GM18507 (cell line): Measurements from ENCODE around the gene BTG3.
A peak's percentile ranks its signal among the peaks of the same experiment; 100 is the strongest.

ENCODE experiments used
- DNase-seq: peaks from one replicate; pipeline ENCODE4 v3.0.0; 2011; ENCODE audit warnings: low read depth; ENCODE audit not compliant: insufficient read length; ENCODE audit errors: extremely low spot score
- FAIRE-seq: peaks from 2 replicates; lab custom pipeline; 2011; peaks lifted over from hg19 to GRCh38; lab: Jason Lieb, UNC

The BTG3 gene

GRCh38 chr21:17612565-17613241, at the start of gene BTG3:
Gene BTG3, minus strand, starts transcription at chr21:17612901. Its CDS starts 3,757 bp downstream, at chr21:17609144.
- peak; percentile 90 for FAIRE-seq
- peak; percentile 92 for DNase-seq

GRCh38 chr21:17660862-17661261, 48.2 kb upstream of the BTG3 start:
- DNase-seq (no peak), FAIRE-seq (no peak)

GRCh38 chr21:17660452-17660851, 47.8 kb upstream of the BTG3 start:
- FAIRE-seq: no peak

GRCh38 chr21:17658931-17659330, 46.2 kb upstream of the BTG3 start:
- DNase-seq (no peak), FAIRE-seq (no peak)

More at GRCh38 chr21:17660452-17660851, 47.8 kb upstream of the BTG3 start:
- DNase-seq: no peak

GRCh38 chr21:17651526-17651925, 38.8 kb upstream of the BTG3 start:
- DNase-seq: no peak
- FAIRE-seq: no peak

GRCh38 chr21:17650292-17650691, 37.6 kb upstream of the BTG3 start:
- FAIRE-seq (no peak), DNase-seq (no peak)

GRCh38 chr21:17646790-17647189, 34.1 kb upstream of the BTG3 start:
- no peak for DNase-seq
- no peak for FAIRE-seq

- FAIRE-seq: no peak
- DNase-seq: no peak
These were observed 31.5 kb upstream of the BTG3 start for GRCh38 chr21:17644186-17644585.

- DNase-seq (no peak), FAIRE-seq (no peak)
These were observed 28.1 kb upstream of the BTG3 start for GRCh38 chr21:17640821-17641220.

GRCh38 chr21:17636711-17637110, 24.0 kb upstream of the BTG3 start:
- no peak for FAIRE-seq
- DNase-seq: no peak

GRCh38 chr21:17631195-17631594, 18.5 kb upstream of the BTG3 start:
- no peak for FAIRE-seq
- DNase-seq: no peak

GRCh38 chr21:17622018-17622417, 9.3 kb upstream of the BTG3 start:
- DNase-seq (no peak), FAIRE-seq (no peak)

GRCh38 chr21:17616831-17617230, 4.1 kb upstream of the BTG3 start:
- no peak for FAIRE-seq
- DNase-seq: no peak

- FAIRE-seq (no peak), DNase-seq (no peak)
These were observed 558 bp upstream of the BTG3 start for GRCh38 chr21:17613242-17613676.

- no peak for FAIRE-seq
- DNase-seq: no peak
These were observed 607 bp downstream of the BTG3 start for GRCh38 chr21:17612023-17612564.

- FAIRE-seq: peak; percentile 85
These were observed 1.2 kb downstream of the BTG3 start for GRCh38 chr21:17611414-17612022.

GRCh38 chr21:17610911-17611310, 1.8 kb downstream of the BTG3 start:
- FAIRE-seq (no peak), DNase-seq (no peak)

More at GRCh38 chr21:17611414-17612022, 1.2 kb downstream of the BTG3 start:
- peak; percentile 26 for DNase-seq

- FAIRE-seq: no peak
These were observed 3.0 kb downstream of the BTG3 start for GRCh38 chr21:17609681-17610080.

GRCh38 chr21:17607684-17608083, 5.0 kb downstream of the BTG3 start:
- FAIRE-seq: no peak
- DNase-seq: no peak

More at GRCh38 chr21:17609681-17610080, 3.0 kb downstream of the BTG3 start:
- no peak for DNase-seq

- DNase-seq (no peak), FAIRE-seq (no peak)
These were observed 9.8 kb downstream of the BTG3 start for GRCh38 chr21:17602874-17603273.

- FAIRE-seq (peak; percentile 5), DNase-seq (no peak)
These were observed 14.3 kb downstream of the BTG3 start for GRCh38 chr21:17598437-17598836.
